ENCODE measurements around the gene UGT2B15.
"Not testable (repeated sequence)": the region's sequence is repeated elsewhere in the genome, so short reads cannot be mapped to it uniquely, and the experiment has no call there.

The UGT2B15 gene

GRCh38 chr4:68658672-68659071 is 11.8 kb downstream of the UGT2B15 start:
- no peak overlapping the region for H3K4me3 ChIP-seq (ENCODE audit: low read depth, low read length)
- no peak for DNase-seq (ENCODE audit: low read depth)
- TF ChIP-seq CTCF (IDR thresholded peaks at IDR 0.05; ENCODE audit: low read depth, low read length, missing control alignments) = no peak
- in situ Hi-C loops (cut with HindIII; ENCODE audit: low sequenced_read_pairs) = no loop called here

GRCh38 chr4:68657022-68657594 is 13.3 kb downstream of the UGT2B15 start:
- in situ Hi-C loops (cut with HindIII; ENCODE audit: low sequenced_read_pairs); DNase-seq (ENCODE audit: low read depth); H3K4me3 ChIP-seq (ENCODE audit: low read depth, low read length): not testable (repeated sequence)

- H3K4me3 ChIP-seq (ENCODE audit: low read depth, low read length); in situ Hi-C loops (cut with HindIII; ENCODE audit: low sequenced_read_pairs); DNase-seq (ENCODE audit: low read depth): not testable (repeated sequence)
Measured at GRCh38 chr4:68656445-68656973, 13.9 kb downstream of the UGT2B15 start.

- TF ChIP-seq CTCF (IDR thresholded peaks at IDR 0.05; ENCODE audit: low read depth, low read length, missing control alignments) = no peak
- no peak overlapping the region for H3K4me3 ChIP-seq (ENCODE audit: low read depth, low read length)
- DNase-seq (ENCODE audit: low read depth) = no peak
- in situ Hi-C loops (cut with HindIII; ENCODE audit: low sequenced_read_pairs) = no loop called here
Measured at GRCh38 chr4:68655764-68656444, 14.5 kb downstream of the UGT2B15 start.

- in situ Hi-C loops (cut with HindIII; ENCODE audit: low sequenced_read_pairs) = no loop called here
- no peak overlapping the region for H3K4me3 ChIP-seq (ENCODE audit: low read depth, low read length)
- TF ChIP-seq CTCF (IDR thresholded peaks at IDR 0.05; ENCODE audit: low read depth, low read length, missing control alignments) = no peak
- no peak for DNase-seq (ENCODE audit: low read depth)
Measured at GRCh38 chr4:68654946-68655721, 15.3 kb downstream of the UGT2B15 start.

- no peak for TF ChIP-seq CTCF (IDR thresholded peaks at IDR 0.05; ENCODE audit: low read depth, low read length, missing control alignments)
- in situ Hi-C loops (cut with HindIII; ENCODE audit: low sequenced_read_pairs) = no loop called here
- no peak overlapping the region for H3K4me3 ChIP-seq (ENCODE audit: low read depth, low read length)
- DNase-seq (ENCODE audit: low read depth) = no peak
Measured at GRCh38 chr4:68651932-68652331, 18.5 kb downstream of the UGT2B15 start.

GRCh38 chr4:68630371-68630770 is 40.1 kb downstream of the UGT2B15 start:
- no peak overlapping the region for H3K4me3 ChIP-seq (ENCODE audit: low read depth, low read length)
- in situ Hi-C loops (cut with HindIII; ENCODE audit: low sequenced_read_pairs) = no loop called here
- no peak for TF ChIP-seq CTCF (IDR thresholded peaks at IDR 0.05; ENCODE audit: low read depth, low read length, missing control alignments)
- no peak for DNase-seq (ENCODE audit: low read depth)

GRCh38 chr4:68622731-68623130 is 47.7 kb downstream of the UGT2B15 start:
- DNase-seq (ENCODE audit: low read depth); in situ Hi-C loops (cut with HindIII; ENCODE audit: low sequenced_read_pairs); H3K4me3 ChIP-seq (ENCODE audit: low read depth, low read length): not testable (repeated sequence)

Measured in astrocyte of the cerebellum (primary cell).